HepG2 (cell line): Measurements from ENCODE around the gene LIFR. TPM values are rescaled to one million over a fixed set of nuclear protein-coding genes. Genes with fewer than 3 reads are reported as not detected.
A peak's percentile ranks its signal among the peaks of the same experiment; 100 is the strongest.

Experiments used
- BORCS8-MEF2B ChIP-seq: sonication (generic); formaldehyde crosslinking; IDR thresholded peaks from 2 replicates; pipeline ENCODE4 v1.8.0; 2022; ENCODE audit warnings: mild to moderate bottlenecking, missing genetic modification reagents
- CCDC6 ChIP-seq: sonication (generic); formaldehyde crosslinking; IDR thresholded peaks from 2 replicates; pipeline ENCODE4 v1.8.1; 2022; ENCODE audit warnings: mild to moderate bottlenecking, missing genetic modification reagents, moderate library complexity
- CENPX ChIP-seq: sonication (generic); formaldehyde crosslinking; IDR thresholded peaks from 2 replicates; pipeline ENCODE4 v1.9.0; 2021; ENCODE audit warnings: mild to moderate bottlenecking, missing genetic modification reagents, moderate library complexity
- JDP2 ChIP-seq: sonication (generic); formaldehyde crosslinking; IDR thresholded peaks from 2 replicates; pipeline ENCODE4 v1.8.1; 2022; ENCODE audit warnings: missing genetic modification reagents, borderline replicate concordance
- PAX8 ChIP-seq: sonication (generic); formaldehyde crosslinking; IDR thresholded peaks from 2 replicates; pipeline ENCODE4 v1.8.0; 2022; ENCODE audit warnings: mild to moderate bottlenecking, missing genetic modification reagents, borderline replicate concordance
- PHF21A ChIP-seq: sonication (generic); formaldehyde crosslinking; IDR thresholded peaks from 2 replicates; pipeline ENCODE4 v1.5.0; 2020; ENCODE audit warnings: mild to moderate bottlenecking, missing genetic modification reagents
- SETDB1 ChIP-seq: sonication (generic); formaldehyde crosslinking; IDR thresholded peaks from 2 replicates; pipeline ENCODE4 v1.5.1; 2020; ENCODE audit warnings: missing genetic modification reagents, mild to moderate bottlenecking, borderline replicate concordance
- SOX13 ChIP-seq, 3 experiments: fragments of 450-650 bp in 1 of 3; sonication (generic) in 1 of 3; formaldehyde crosslinking in 1 of 3; IDR thresholded peaks in 2 of 3; conservative IDR thresholded peaks in 1 of 3; 2 replicates each; pipeline versions ENCODE4 v1.5.0 to v1.6.1; 2016 to 2020; ENCODE audit warnings: antibody characterized with exemption in 1 of 3, mild to moderate bottlenecking in 1 of 3, missing compliant biosample characterization in 1 of 3, missing genetic modification reagents in 1 of 3, moderate library complexity in 1 of 3
- SP2 ChIP-seq: sonication (generic); formaldehyde crosslinking; IDR thresholded peaks from 2 replicates; pipeline ENCODE4 v1.5.1; 2020; ENCODE audit warnings: mild to moderate bottlenecking, missing genetic modification reagents
- TBX3 ChIP-seq: fragments of 450-650 bp; IDR thresholded peaks from 2 replicates; pipeline ENCODE4 v1.6.1; 2017; ENCODE audit warnings: antibody characterized with exemption, mild to moderate bottlenecking, inconsistent platforms, borderline replicate concordance
- XBP1 ChIP-seq: sonication (generic); formaldehyde crosslinking; IDR thresholded peaks from 2 replicates; pipeline ENCODE4 v1.5.0; 2020; ENCODE audit warnings: missing genetic modification reagents
- ZBTB49 ChIP-seq: sonication (generic); formaldehyde crosslinking; IDR thresholded peaks from 2 replicates; pipeline ENCODE4 v1.4.0; 2020; ENCODE audit warnings: missing genetic modification reagents, borderline replicate concordance
- ZNF180 ChIP-seq: sonication (generic); formaldehyde crosslinking; IDR thresholded peaks from 2 replicates; pipeline ENCODE4 v1.4.0; 2020; ENCODE audit warnings: low read depth, missing genetic modification reagents, borderline replicate concordance
- ZNF225 ChIP-seq: sonication (generic); formaldehyde crosslinking; IDR thresholded peaks from 2 replicates; pipeline ENCODE4 v1.4.0; 2020; ENCODE audit warnings: mild to moderate bottlenecking, missing genetic modification reagents
- ZNF354B ChIP-seq: sonication (generic); formaldehyde crosslinking; IDR thresholded peaks from 2 replicates; pipeline ENCODE4 v1.8.0; 2022; ENCODE audit warnings: mild to moderate bottlenecking, missing genetic modification reagents
- ZNF468 ChIP-seq: sonication (generic); formaldehyde crosslinking; IDR thresholded peaks from 2 replicates; pipeline ENCODE4 v1.8.0; 2022; ENCODE audit warnings: mild to moderate bottlenecking, moderate library complexity, missing genetic modification reagents
- ZNF547 ChIP-seq: sonication (generic); formaldehyde crosslinking; IDR thresholded peaks from 2 replicates; pipeline ENCODE4 v1.5.1; 2020; ENCODE audit warnings: mild to moderate bottlenecking, missing genetic modification reagents
- ZNF605 ChIP-seq: sonication (generic); formaldehyde crosslinking; IDR thresholded peaks from 2 replicates; pipeline ENCODE4 v1.8.0; 2022; ENCODE audit warnings: mild to moderate bottlenecking, missing genetic modification reagents
- ZNF781 ChIP-seq: sonication (generic); formaldehyde crosslinking; IDR thresholded peaks from 2 replicates; pipeline ENCODE4 v1.5.1; 2020; ENCODE audit warnings: borderline replicate concordance, mild to moderate bottlenecking, missing genetic modification reagents; ENCODE audit errors: not compliant biosample characterization
- polyA plus RNA-seq, 8 experiments: library from polyadenylated mRNA; depleted of rRNA in 3 of 8; stranded (reverse) in 7 of 8; unstranded in 1 of 8; fragments of >200 nt; fragmentation: Illumina TruSeq in 4 of 8; extraction: Trizol in 4 of 8; gene quantifications; 2 replicates each; pipeline versions ENCODE4 v1.2.1 to v1.2.3, GENCODE V29; 2011 to 2016; ENCODE audit warnings: low read depth in 4 of 8, missing spikeins in 1 of 8, mixed read lengths in 1 of 8; ENCODE audit not compliant: insufficient read depth in 1 of 8
- total RNA-seq, 5 experiments: library from RNA; depleted of rRNA; stranded (reverse); fragments of >200 nt; fragmentation: Illumina TruSeq; extraction: Trizol; gene quantifications; 2 replicates each; pipeline ENCODE4 v1.2.3, GENCODE V29; 2016; ENCODE audit warnings: low read depth in 1 of 5
- TF ChIP-seq, protein P1 (sequence below): sonication (generic); formaldehyde crosslinking; IDR thresholded peaks from 2 replicates; pipeline ENCODE4 v1.4.0; 2020; ENCODE audit warnings: mild to moderate bottlenecking, low read depth, missing genetic modification reagents
- TF ChIP-seq, protein P2 (sequence below), 2 experiments: IDR thresholded peaks; 2 replicates each; pipeline ENCODE4 v1.6.1; 2011 to 2012; ENCODE audit warnings: low read length in 2 of 2, borderline replicate concordance in 1 of 2, low read depth in 1 of 2, mild to moderate bottlenecking in 1 of 2, moderate library complexity in 1 of 2

LIFR gene
- total and polyA plus RNA-seq, 2 of the 13 experiments (the other 11 are each of a cell fraction or from before 2014, with no cell fraction given) = 6.3 to 25.2 TPM

DNA sequence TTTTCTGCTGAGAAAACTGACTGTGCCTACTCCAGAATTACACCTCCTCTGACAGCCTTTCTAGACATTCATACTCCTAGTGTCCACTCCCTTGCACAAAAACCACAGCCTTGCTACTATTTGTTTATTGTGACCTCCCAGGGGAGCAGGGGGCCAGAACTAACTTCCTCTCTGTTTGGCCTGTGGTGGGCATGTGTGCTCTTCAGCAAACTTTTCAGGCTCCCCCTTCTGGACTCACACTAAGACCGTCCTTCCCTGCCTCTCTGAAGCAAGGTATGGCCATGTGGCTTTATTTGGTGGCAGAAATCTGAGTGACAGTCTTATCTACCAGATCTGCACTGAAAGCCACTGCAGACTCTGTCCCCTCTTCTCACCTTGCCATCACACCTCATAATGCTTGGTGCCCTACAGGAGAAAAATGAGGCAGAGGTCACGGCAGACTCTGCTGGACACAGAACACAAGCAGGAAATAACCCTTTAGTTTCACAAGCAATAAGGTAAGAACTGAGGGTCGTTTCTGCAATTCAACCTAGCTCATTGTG, 28.2 kb downstream of the LIFR start (continued):
- TF ChIP-seq SOX13 (IDR thresholded peaks at IDR 0.05) (peak; percentile 45), SOX13 (CRISPR knock-in tag; conservative IDR thresholded peaks at IDR 0.05 in 1 of 2, IDR thresholded peaks at IDR 0.05 in 1 of 2) (0 out of 4 replicates have a peak, but pooled peaks of 1 of the 2 experiments have one; percentile 46), CENPX (CRISPR knock-in tag) (no peak), ZNF354B (no peak), ZNF781 (no peak), ZNF225 (CRISPR knock-in tag) (no peak), CCDC6 (CRISPR knock-in tag) (no peak), ZBTB49 (CRISPR knock-in tag) (no peak), PAX8 (CRISPR knock-in tag) (no peak), ZNF547 (CRISPR knock-in tag) (0 out of 2 replicates have a peak, but pooled peaks have one; percentile 31), ZNF468 (CRISPR knock-in tag) (no peak), PHF21A (CRISPR knock-in tag) (peak; percentile 78), ZNF180 (CRISPR knock-in tag) (no peak), TBX3 (peak; percentile 98), SETDB1 (CRISPR knock-in tag) (no peak), BORCS8-MEF2B (CRISPR knock-in tag) (peak; percentile 68; the same call in 1 of the 2 replicates), JDP2 (CRISPR knock-in tag) (no peak), SP2 (CRISPR knock-in tag) (no peak), ZNF605 (CRISPR knock-in tag) (peak; percentile 64; the same call in 1 of the 2 replicates), XBP1 (no peak)
- TF ChIP-seq, protein P1, sequence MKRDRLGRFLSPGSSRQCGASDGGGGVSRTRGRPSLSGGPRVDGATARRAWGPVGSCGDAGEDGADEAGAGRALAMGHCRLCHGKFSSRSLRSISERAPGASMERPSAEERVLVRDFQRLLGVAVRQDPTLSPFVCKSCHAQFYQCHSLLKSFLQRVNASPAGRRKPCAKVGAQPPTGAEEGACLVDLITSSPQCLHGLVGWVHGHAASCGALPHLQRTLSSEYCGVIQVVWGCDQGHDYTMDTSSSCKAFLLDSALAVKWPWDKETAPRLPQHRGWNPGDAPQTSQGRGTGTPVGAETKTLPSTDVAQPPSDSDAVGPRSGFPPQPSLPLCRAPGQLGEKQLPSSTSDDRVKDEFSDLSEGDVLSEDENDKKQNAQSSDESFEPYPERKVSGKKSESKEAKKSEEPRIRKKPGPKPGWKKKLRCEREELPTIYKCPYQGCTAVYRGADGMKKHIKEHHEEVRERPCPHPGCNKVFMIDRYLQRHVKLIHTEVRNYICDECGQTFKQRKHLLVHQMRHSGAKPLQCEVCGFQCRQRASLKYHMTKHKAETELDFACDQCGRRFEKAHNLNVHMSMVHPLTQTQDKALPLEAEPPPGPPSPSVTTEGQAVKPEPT = no peak; the same call in 1 of the 2 replicates
- TF ChIP-seq, protein P2, sequence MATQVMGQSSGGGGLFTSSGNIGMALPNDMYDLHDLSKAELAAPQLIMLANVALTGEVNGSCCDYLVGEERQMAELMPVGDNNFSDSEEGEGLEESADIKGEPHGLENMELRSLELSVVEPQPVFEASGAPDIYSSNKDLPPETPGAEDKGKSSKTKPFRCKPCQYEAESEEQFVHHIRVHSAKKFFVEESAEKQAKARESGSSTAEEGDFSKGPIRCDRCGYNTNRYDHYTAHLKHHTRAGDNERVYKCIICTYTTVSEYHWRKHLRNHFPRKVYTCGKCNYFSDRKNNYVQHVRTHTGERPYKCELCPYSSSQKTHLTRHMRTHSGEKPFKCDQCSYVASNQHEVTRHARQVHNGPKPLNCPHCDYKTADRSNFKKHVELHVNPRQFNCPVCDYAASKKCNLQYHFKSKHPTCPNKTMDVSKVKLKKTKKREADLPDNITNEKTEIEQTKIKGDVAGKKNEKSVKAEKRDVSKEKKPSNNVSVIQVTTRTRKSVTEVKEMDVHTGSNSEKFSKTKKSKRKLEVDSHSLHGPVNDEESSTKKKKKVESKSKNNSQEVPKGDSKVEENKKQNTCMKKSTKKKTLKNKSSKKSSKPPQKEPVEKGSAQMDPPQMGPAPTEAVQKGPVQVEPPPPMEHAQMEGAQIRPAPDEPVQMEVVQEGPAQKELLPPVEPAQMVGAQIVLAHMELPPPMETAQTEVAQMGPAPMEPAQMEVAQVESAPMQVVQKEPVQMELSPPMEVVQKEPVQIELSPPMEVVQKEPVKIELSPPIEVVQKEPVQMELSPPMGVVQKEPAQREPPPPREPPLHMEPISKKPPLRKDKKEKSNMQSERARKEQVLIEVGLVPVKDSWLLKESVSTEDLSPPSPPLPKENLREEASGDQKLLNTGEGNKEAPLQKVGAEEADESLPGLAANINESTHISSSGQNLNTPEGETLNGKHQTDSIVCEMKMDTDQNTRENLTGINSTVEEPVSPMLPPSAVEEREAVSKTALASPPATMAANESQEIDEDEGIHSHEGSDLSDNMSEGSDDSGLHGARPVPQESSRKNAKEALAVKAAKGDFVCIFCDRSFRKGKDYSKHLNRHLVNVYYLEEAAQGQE (IDR thresholded peaks at IDR 0.05; ENCODE audit: borderline replicate concordance in 1 of 2, low read depth in 1 of 2, low read length in 2 of 2) = no peak
